ENCODE results near the gene CSF2RB.
"Not testable (repeated sequence)": the region's sequence is repeated elsewhere in the genome, so short reads cannot be mapped to it uniquely, and the experiment has no call there.

The CSF2RB gene

GRCh38 chr22:36989012-36989411 lies 75.6 kb downstream of the CSF2RB start:
- H3K9me3 ChIP-seq (ENCODE audit: control insufficient read depth, insufficient read depth, low read length): peaks cover 11% of the 10 kb centered on the region
- H3K36me3 ChIP-seq (ENCODE audit: insufficient read depth, low read length); H3K4me1 ChIP-seq (ENCODE audit: insufficient read depth, low read length); H3K9ac ChIP-seq (ENCODE audit: low read depth, low read length): not testable (repeated sequence)
